HEK293 (cell line): ENCODE data around the gene HPSE2.

Experiments used
- CTCF ChIA-PET: fragments of 350-600 bp; formaldehyde crosslinking; extraction: SDS; loops from one replicate; lab custom pipeline; 2021; ENCODE audit warnings: antibody characterized with exemption; lab: Yijun Ruan, JAX
- POLR2A ChIA-PET: fragments of 300-600 bp; formaldehyde crosslinking; extraction: SDS; loops from one replicate; lab custom pipeline; 2020; ENCODE audit warnings: antibody characterized with exemption, inconsistent platforms; lab: Yijun Ruan, JAX
- H3K27ac ChIP-seq: fragments of 200-500 bp; sonication (Bioruptor generic); 2 replicates; pipeline ENCODE4 v1.5.1; 2014; ENCODE audit warnings: low read depth, low read length, control low read depth, inconsistent platforms; ENCODE audit errors: extremely low read depth
- H3K36me3 ChIP-seq, 2 experiments: fragments of 200-500 bp in 1 of 2; sonication (Bioruptor generic) in 1 of 2; 1 replicate in 1 of 2; 2 replicates in 1 of 2; pipeline ENCODE4 v1.5.1; 2014 to 2017; ENCODE audit warnings: inconsistent platforms in 2 of 2, low read length in 2 of 2; ENCODE audit not compliant: control insufficient read depth in 2 of 2, insufficient read depth in 1 of 2
- H3K4me1 ChIP-seq: fragments of 200-500 bp; sonication (Bioruptor generic); 2 replicates; pipeline ENCODE4 v1.5.1; 2014; ENCODE audit warnings: mild to moderate bottlenecking, low read length, inconsistent platforms; ENCODE audit not compliant: control insufficient read depth, insufficient read depth
- H3K4me3 ChIP-seq: 2 replicates; pipeline ENCODE4 v1.5.1; 2011; ENCODE audit warnings: low read depth, mild to moderate bottlenecking, control low read depth, low read length, moderate library complexity
- H3K9me3 ChIP-seq: fragments of 200-500 bp; sonication (Bioruptor generic); 2 replicates; pipeline ENCODE4 v1.5.1; 2014; ENCODE audit warnings: low read depth, low read length, inconsistent platforms; ENCODE audit not compliant: control insufficient read depth, insufficient read depth
- HOXD13 ChIP-seq: sonication (generic); formaldehyde crosslinking; IDR thresholded peaks from 2 replicates; pipeline ENCODE4 v1.8.0; 2022; ENCODE audit warnings: missing genetic modification reagents, borderline replicate concordance
- KLF10 ChIP-seq: fragments of 450-650 bp; IDR thresholded peaks from 2 replicates; pipeline ENCODE4 v1.5.1; 2018; ENCODE audit warnings: missing biosample characterization, mild to moderate bottlenecking, missing genetic modification characterization
- KLF16 ChIP-seq: fragments of 450-650 bp; formaldehyde crosslinking; IDR thresholded peaks from 2 replicates; pipeline ENCODE4 v1.5.1; 2017; ENCODE audit warnings: missing biosample characterization, missing genetic modification characterization
- SETDB1 ChIP-seq: IDR thresholded peaks from one replicate; pipeline ENCODE4 v1.6.1; 2017; ENCODE audit warnings: mild to moderate bottlenecking, low read length, moderate library complexity, mixed read lengths; ENCODE audit not compliant: insufficient read length
- ZBTB8A ChIP-seq: fragments of 450-650 bp; formaldehyde crosslinking; IDR thresholded peaks from 2 replicates; pipeline ENCODE4 v1.5.1; 2016; ENCODE audit warnings: missing biosample characterization, missing genetic modification characterization
- ZNF2 ChIP-seq: fragments of 450-650 bp; formaldehyde crosslinking; IDR thresholded peaks from 2 replicates; pipeline ENCODE4 v1.5.1; 2016; ENCODE audit warnings: missing biosample characterization, missing genetic modification characterization
- ZNF223 ChIP-seq: fragments of 450-650 bp; formaldehyde crosslinking; IDR thresholded peaks from 2 replicates; pipeline ENCODE4 v1.5.1; 2016; ENCODE audit warnings: missing biosample characterization, missing genetic modification characterization
- ZNF266 ChIP-seq: fragments of 450-650 bp; formaldehyde crosslinking; IDR thresholded peaks from 2 replicates; pipeline ENCODE4 v1.5.1; 2016; ENCODE audit warnings: missing biosample characterization, missing genetic modification characterization, low read depth
- ZNF302 ChIP-seq: fragments of 450-650 bp; formaldehyde crosslinking; IDR thresholded peaks from 2 replicates; pipeline ENCODE4 v1.5.1; 2016; ENCODE audit warnings: missing biosample characterization, missing genetic modification characterization, low read depth
- ZNF324 ChIP-seq: fragments of 450-650 bp; formaldehyde crosslinking; IDR thresholded peaks from 2 replicates; pipeline ENCODE4 v1.5.1; 2016; ENCODE audit warnings: missing biosample characterization, missing genetic modification characterization
- ZNF654 ChIP-seq: fragments of 450-650 bp; formaldehyde crosslinking; IDR thresholded peaks from 2 replicates; pipeline ENCODE4 v1.5.1; 2016; ENCODE audit warnings: low read depth, missing biosample characterization, missing genetic modification characterization
- ZNF660 ChIP-seq: fragments of 450-650 bp; IDR thresholded peaks from 2 replicates; pipeline ENCODE4 v1.5.1; 2018; ENCODE audit warnings: missing biosample characterization, mild to moderate bottlenecking, missing genetic modification characterization
- TF ChIP-seq, protein P1 (sequence below): fragments of 450-650 bp; formaldehyde crosslinking; IDR thresholded peaks from 2 replicates; pipeline ENCODE4 v1.5.1; 2016; ENCODE audit warnings: missing biosample characterization, missing genetic modification characterization
- TF ChIP-seq, protein P2 (sequence below): fragments of 450-650 bp; formaldehyde crosslinking; IDR thresholded peaks from 2 replicates; pipeline ENCODE4 v1.5.1; 2016; ENCODE audit warnings: missing biosample characterization, missing genetic modification characterization
- TF ChIP-seq, protein P3 (sequence below): fragments of 450-650 bp; IDR thresholded peaks from 2 replicates; pipeline ENCODE4 v1.5.1; 2018; ENCODE audit warnings: missing biosample characterization, missing genetic modification characterization
- TF ChIP-seq, protein P4 (sequence below): fragments of 450-650 bp; formaldehyde crosslinking; IDR thresholded peaks from 2 replicates; pipeline ENCODE4 v1.5.1; 2016; ENCODE audit warnings: missing biosample characterization, missing genetic modification characterization, low read depth
- TF ChIP-seq, protein P5 (sequence below): fragments of 450-650 bp; formaldehyde crosslinking; IDR thresholded peaks from 2 replicates; pipeline ENCODE4 v1.5.1; 2016; ENCODE audit warnings: missing biosample characterization, missing genetic modification characterization

The HPSE2 gene

DNA sequence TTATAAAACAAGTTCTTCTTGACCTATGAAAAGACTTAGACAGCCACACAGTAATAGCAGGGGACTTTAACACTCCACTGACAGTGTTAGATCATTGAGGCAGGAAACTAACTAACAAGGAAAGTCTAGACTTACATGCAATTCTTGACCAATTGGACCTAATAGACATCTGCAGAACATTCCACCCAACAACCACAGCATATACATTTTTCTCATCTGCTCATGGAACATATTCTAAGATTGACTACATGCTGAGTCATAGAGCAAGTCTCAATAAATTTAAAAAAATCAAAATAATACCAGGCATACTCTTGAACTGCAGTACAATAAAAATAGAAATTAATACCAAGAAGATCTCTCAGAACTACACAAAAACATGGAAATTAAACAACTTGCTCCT, 569.4 kb downstream of the HPSE2 start:
- H3K9me3 ChIP-seq = peaks cover 9% of the 10 kb centered on the region
- TF ChIP-seq, protein P1, sequence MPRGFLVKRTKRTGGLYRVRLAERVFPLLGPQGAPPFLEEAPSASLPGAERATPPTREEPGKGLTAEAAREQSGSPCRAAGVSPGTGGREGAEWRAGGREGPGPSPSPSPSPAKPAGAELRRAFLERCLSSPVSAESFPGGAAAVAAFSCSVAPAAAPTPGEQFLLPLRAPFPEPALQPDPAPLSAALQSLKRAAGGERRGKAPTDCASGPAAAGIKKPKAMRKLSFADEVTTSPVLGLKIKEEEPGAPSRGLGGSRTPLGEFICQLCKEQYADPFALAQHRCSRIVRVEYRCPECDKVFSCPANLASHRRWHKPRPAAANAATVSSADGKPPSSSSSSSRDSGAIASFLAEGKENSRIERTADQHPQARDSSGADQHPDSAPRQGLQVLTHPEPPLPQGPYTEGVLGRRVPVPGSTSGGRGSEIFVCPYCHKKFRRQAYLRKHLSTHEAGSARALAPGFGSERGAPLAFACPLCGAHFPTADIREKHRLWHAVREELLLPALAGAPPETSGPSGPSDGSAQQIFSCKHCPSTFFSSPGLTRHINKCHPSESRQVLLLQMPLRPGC (tag by site-specific recombination) = no peak
- TF ChIP-seq ZBTB8A (tag by site-specific recombination) (no peak), KLF10 (tag by site-specific recombination) (no peak), ZNF266 (tag by site-specific recombination) (no peak), ZNF324 (tag by site-specific recombination) (no peak), ZNF223 (tag by site-specific recombination) (no peak), HOXD13 (CRISPR knock-in tag) (no peak), KLF16 (no peak), ZNF302 (tag by site-specific recombination) (no peak)
- TF ChIP-seq, protein P2, sequence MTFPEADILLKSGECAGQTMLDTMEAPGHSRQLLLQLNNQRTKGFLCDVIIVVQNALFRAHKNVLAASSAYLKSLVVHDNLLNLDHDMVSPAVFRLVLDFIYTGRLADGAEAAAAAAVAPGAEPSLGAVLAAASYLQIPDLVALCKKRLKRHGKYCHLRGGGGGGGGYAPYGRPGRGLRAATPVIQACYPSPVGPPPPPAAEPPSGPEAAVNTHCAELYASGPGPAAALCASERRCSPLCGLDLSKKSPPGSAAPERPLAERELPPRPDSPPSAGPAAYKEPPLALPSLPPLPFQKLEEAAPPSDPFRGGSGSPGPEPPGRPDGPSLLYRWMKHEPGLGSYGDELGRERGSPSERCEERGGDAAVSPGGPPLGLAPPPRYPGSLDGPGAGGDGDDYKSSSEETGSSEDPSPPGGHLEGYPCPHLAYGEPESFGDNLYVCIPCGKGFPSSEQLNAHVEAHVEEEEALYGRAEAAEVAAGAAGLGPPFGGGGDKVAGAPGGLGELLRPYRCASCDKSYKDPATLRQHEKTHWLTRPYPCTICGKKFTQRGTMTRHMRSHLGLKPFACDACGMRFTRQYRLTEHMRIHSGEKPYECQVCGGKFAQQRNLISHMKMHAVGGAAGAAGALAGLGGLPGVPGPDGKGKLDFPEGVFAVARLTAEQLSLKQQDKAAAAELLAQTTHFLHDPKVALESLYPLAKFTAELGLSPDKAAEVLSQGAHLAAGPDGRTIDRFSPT (tag by site-specific recombination) = no peak
- TF ChIP-seq, protein P3, sequence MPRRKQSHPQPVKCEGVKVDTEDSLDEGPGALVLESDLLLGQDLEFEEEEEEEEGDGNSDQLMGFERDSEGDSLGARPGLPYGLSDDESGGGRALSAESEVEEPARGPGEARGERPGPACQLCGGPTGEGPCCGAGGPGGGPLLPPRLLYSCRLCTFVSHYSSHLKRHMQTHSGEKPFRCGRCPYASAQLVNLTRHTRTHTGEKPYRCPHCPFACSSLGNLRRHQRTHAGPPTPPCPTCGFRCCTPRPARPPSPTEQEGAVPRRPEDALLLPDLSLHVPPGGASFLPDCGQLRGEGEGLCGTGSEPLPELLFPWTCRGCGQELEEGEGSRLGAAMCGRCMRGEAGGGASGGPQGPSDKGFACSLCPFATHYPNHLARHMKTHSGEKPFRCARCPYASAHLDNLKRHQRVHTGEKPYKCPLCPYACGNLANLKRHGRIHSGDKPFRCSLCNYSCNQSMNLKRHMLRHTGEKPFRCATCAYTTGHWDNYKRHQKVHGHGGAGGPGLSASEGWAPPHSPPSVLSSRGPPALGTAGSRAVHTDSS (tag by site-specific recombination) = no peak
- no peaks in the 10 kb centered on the region for H3K4me1 ChIP-seq
- ChIA-PET POLR2A (interaction anchor here (0.9 kb wide), 1 partner anchor 10 kb away, joined by 3 read pairs; no protein-coding TSS in a partner anchor), CTCF (interaction anchor here (0.6 kb wide), 1 partner anchor 76 kb away, joined by 3 read pairs; no protein-coding TSS in a partner anchor)
- no peaks in the 10 kb centered on the region for H3K36me3 ChIP-seq
- no peak overlapping the region for H3K27ac ChIP-seq
- H3K4me3 ChIP-seq = no peak overlapping the region

DNA sequence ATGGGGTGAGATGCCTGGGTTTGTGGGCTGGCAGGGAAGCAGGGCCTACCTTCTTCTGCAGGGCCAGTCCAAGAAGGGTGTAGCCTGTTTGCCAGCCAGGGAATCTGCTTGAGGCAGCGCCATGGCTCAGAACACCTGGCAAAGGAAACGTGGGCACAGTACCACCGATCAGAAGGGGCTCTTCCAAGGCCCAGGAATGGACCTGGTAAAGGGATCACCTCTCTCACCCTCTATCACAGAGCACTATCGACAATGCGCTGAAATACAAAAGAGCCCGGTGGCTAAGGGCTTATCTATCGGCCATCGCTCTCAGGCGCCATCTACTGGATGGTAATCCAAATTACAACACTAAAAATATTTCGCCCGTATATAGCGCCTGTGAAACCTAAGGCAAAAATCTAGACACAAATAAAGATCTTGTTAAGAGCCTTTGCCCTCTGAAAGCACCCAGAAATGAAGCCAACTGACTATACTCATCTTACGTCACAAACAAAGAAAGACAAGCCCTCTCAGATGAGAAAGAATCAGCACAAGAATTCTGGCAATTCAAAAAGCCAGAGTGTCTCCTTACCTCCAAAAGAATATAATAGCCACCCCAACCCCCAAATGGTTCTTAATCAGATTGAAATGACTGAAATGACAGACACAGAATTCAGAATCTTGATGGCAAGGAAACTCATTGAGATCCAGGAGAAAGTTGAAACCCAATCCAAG, 571.2 kb downstream of the HPSE2 start:
- ChIA-PET POLR2A (no interaction called here), CTCF (interaction anchor here (0.7 to 0.9 kb wide), 2 partner anchors 196 to 1106 kb away, joined by 3 read pairs; no protein-coding TSS in a partner anchor)
- no peaks in the 10 kb centered on the region for H3K4me1 ChIP-seq
- H3K36me3 ChIP-seq = no peaks in the 10 kb centered on the region
- no peak for TF ChIP-seq ZNF2 (tag by site-specific recombination)
- TF ChIP-seq, protein P4, sequence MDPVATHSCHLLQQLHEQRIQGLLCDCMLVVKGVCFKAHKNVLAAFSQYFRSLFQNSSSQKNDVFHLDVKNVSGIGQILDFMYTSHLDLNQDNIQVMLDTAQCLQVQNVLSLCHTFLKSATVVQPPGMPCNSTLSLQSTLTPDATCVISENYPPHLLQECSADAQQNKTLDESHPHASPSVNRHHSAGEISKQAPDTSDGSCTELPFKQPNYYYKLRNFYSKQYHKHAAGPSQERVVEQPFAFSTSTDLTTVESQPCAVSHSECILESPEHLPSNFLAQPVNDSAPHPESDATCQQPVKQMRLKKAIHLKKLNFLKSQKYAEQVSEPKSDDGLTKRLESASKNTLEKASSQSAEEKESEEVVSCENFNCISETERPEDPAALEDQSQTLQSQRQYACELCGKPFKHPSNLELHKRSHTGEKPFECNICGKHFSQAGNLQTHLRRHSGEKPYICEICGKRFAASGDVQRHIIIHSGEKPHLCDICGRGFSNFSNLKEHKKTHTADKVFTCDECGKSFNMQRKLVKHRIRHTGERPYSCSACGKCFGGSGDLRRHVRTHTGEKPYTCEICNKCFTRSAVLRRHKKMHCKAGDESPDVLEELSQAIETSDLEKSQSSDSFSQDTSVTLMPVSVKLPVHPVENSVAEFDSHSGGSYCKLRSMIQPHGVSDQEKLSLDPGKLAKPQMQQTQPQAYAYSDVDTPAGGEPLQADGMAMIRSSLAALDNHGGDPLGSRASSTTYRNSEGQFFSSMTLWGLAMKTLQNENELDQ (tag by site-specific recombination) = no peak
- TF ChIP-seq, protein P5, sequence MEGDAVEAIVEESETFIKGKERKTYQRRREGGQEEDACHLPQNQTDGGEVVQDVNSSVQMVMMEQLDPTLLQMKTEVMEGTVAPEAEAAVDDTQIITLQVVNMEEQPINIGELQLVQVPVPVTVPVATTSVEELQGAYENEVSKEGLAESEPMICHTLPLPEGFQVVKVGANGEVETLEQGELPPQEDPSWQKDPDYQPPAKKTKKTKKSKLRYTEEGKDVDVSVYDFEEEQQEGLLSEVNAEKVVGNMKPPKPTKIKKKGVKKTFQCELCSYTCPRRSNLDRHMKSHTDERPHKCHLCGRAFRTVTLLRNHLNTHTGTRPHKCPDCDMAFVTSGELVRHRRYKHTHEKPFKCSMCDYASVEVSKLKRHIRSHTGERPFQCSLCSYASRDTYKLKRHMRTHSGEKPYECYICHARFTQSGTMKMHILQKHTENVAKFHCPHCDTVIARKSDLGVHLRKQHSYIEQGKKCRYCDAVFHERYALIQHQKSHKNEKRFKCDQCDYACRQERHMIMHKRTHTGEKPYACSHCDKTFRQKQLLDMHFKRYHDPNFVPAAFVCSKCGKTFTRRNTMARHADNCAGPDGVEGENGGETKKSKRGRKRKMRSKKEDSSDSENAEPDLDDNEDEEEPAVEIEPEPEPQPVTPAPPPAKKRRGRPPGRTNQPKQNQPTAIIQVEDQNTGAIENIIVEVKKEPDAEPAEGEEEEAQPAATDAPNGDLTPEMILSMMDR (tag by site-specific recombination) = peak; percentile 30; the same call in 1 of the 2 replicates
- TF ChIP-seq ZNF660 = 0 out of 2 replicates have a peak, but pooled peaks have one; percentile 17
- peak; percentile 56 for TF ChIP-seq ZNF654 (tag by site-specific recombination)
- TF ChIP-seq SETDB1 = peak; percentile 24
- H3K27ac ChIP-seq = no peak overlapping the region
- peaks cover 9% of the 10 kb centered on the region for H3K9me3 ChIP-seq
- no peak overlapping the region for H3K4me3 ChIP-seq
